NCI-H526 treated with DMSO at 0.1 percent for 48 hours (cell line): Measurements from ENCODE around the gene PCSK9.
"Not testable (repeated sequence)": the region's sequence is repeated elsewhere in the genome, so short reads cannot be mapped to it uniquely, and the experiment has no call there.

Source experiments
- DNase-seq: peaks from one replicate; lab custom pipeline; 2025; lab: John Stamatoyannopoulos, UW

Gene PCSK9

GRCh38 chr1:55010194-55010886, 29.0 kb upstream of the PCSK9 start:
- DNase-seq, result no peak

- no peak for DNase-seq
Measured at GRCh38 chr1:55010887-55011217, 28.5 kb upstream of the PCSK9 start.

- no peak for DNase-seq
Measured at GRCh38 chr1:55012661-55013060, 26.7 kb upstream of the PCSK9 start.

GRCh38 chr1:55015123-55015522, 24.2 kb upstream of the PCSK9 start:
- no peak for DNase-seq

GRCh38 chr1:55015731-55016620, 23.4 kb upstream of the PCSK9 start:
- DNase-seq, result no peak

- DNase-seq, result no peak
Measured at GRCh38 chr1:55018395-55018794, 21.0 kb upstream of the PCSK9 start.

GRCh38 chr1:55021942-55022546, 17.3 kb upstream of the PCSK9 start:
- peak; percentile 76 for DNase-seq

- DNase-seq, result not testable (repeated sequence)
Measured at GRCh38 chr1:55024163-55024562, 15.2 kb upstream of the PCSK9 start.

- not testable (repeated sequence) for DNase-seq
Measured at GRCh38 chr1:55026682-55027081, 12.7 kb upstream of the PCSK9 start.

GRCh38 chr1:55031098-55031497, 8.2 kb upstream of the PCSK9 start:
- DNase-seq, result not testable (repeated sequence)

GRCh38 chr1:55033265-55033614, 6.1 kb upstream of the PCSK9 start:
- no peak for DNase-seq

- DNase-seq, result no peak
Measured at GRCh38 chr1:55034476-55035133, 4.7 kb upstream of the PCSK9 start.

GRCh38 chr1:55035904-55036303, 3.4 kb upstream of the PCSK9 start:
- DNase-seq, result no peak

- DNase-seq, result no peak
Measured at GRCh38 chr1:55037733-55038551, 1.4 kb upstream of the PCSK9 start.

GRCh38 chr1:55038552-55038838, 853 bp upstream of the PCSK9 start:
- DNase-seq, result no peak

- DNase-seq, result no peak
Measured at GRCh38 chr1:55038974-55039341, 390 bp upstream of the PCSK9 start.

GRCh38 chr1:55040083-55040932, 960 bp downstream of the PCSK9 start:
- no peak for DNase-seq

GRCh38 chr1:55040933-55041494, 1.7 kb downstream of the PCSK9 start:
- DNase-seq, result no peak

- no peak for DNase-seq
Measured at GRCh38 chr1:55041613-55042012, 2.3 kb downstream of the PCSK9 start.

GRCh38 chr1:55043011-55043410, 3.7 kb downstream of the PCSK9 start:
- DNase-seq, result no peak

- no peak for DNase-seq
Measured at GRCh38 chr1:55043726-55044125, 4.4 kb downstream of the PCSK9 start.
